Hepatocyte (in vitro differentiated cells): ENCODE measurements around the gene TM4SF20. TPM values are rescaled to one million over a fixed set of nuclear protein-coding genes. Genes with fewer than 3 reads are reported as not detected.

Experiments
- DNase-seq: peaks from one replicate; pipeline ENCODE4 v3.0.0-alpha.2; 2016; ENCODE audit warnings: low spot score
- H2AFZ ChIP-seq: fragments of 200-600 bp; sonication (generic); 2 replicates; pipeline ENCODE4 v1.6.0; 2016; ENCODE audit warnings: antibody characterized with exemption, mild to moderate bottlenecking
- H3K27ac ChIP-seq: fragments of 200-600 bp; sonication (generic); 2 replicates; pipeline ENCODE4 v1.5.1; 2016; ENCODE audit warnings: mild to moderate bottlenecking
- H3K27me3 ChIP-seq: fragments of 200-600 bp; sonication (generic); 2 replicates; pipeline ENCODE4 v1.6.1; 2016
- H3K36me3 ChIP-seq: fragments of 200-600 bp; sonication (generic); replicated peaks from 2 replicates; pipeline ENCODE4 v1.5.1; 2016; ENCODE audit warnings: low read depth; ENCODE audit not compliant: insufficient read depth
- H3K4me1 ChIP-seq: fragments of 200-600 bp; sonication (generic); 2 replicates; pipeline ENCODE4 v1.5.1; 2016; ENCODE audit warnings: mild to moderate bottlenecking, moderate library complexity; ENCODE audit not compliant: insufficient read depth
- H3K4me2 ChIP-seq: fragments of 200-600 bp; sonication (generic); 2 replicates; pipeline ENCODE4 v1.6.0; 2016
- H3K4me3 ChIP-seq: fragments of 200-600 bp; sonication (generic); 2 replicates; pipeline ENCODE4 v1.5.1; 2016; ENCODE audit warnings: mild to moderate bottlenecking
- H3K79me2 ChIP-seq: fragments of 200-600 bp; sonication (generic); 2 replicates; pipeline ENCODE4 v1.6.0; 2017; ENCODE audit warnings: mild to moderate bottlenecking
- H3K9me2 ChIP-seq: fragments of 200-600 bp; sonication (generic); replicated peaks from 2 replicates; pipeline ENCODE4 v1.6.0; 2017; ENCODE audit warnings: mild to moderate bottlenecking; ENCODE audit not compliant: insufficient read depth
- H3K9me3 ChIP-seq: fragments of 200-600 bp; sonication (generic); 2 replicates; pipeline ENCODE4 v1.5.1; 2016; ENCODE audit warnings: low read depth, mild to moderate bottlenecking
- H4K20me1 ChIP-seq: fragments of 200-600 bp; sonication (generic); 2 replicates; pipeline ENCODE4 v1.6.0; 2016; ENCODE audit warnings: mild to moderate bottlenecking; ENCODE audit not compliant: insufficient read depth, poor library complexity, severe bottlenecking
- EZH2 ChIP-seq: fragments of 200-600 bp; sonication (generic); IDR thresholded peaks from 2 replicates; pipeline ENCODE4 v1.6.1; 2016; ENCODE audit warnings: antibody characterized with exemption, mild to moderate bottlenecking, borderline replicate concordance
- EZH2phosphoT487 ChIP-seq: fragments of 200-600 bp; sonication (generic); IDR thresholded peaks from one replicate; pipeline ENCODE4 v1.6.1; 2018; ENCODE audit warnings: antibody characterized with exemption, mild to moderate bottlenecking, low read depth, moderate library complexity; ENCODE audit not compliant: unreplicated experiment, severe bottlenecking
- WGBS: methylation state at CpG from one replicate; pipeline ENCODE4 v1.1.6; 2016; ENCODE audit warnings: low lambda C conversion rate; ENCODE audit errors: missing lambda C conversion rate; 5-methylcytosine and 5-hydroxymethylcytosine counted together
- polyA plus RNA-seq: library from polyadenylated mRNA; unstranded; fragments of >200 nt; fragmentation: Nextera tagmentation; extraction: Ambion mirVana; gene quantifications from 2 replicates; pipeline ENCODE4 v1.2.1, GENCODE V29; 2016
- total RNA-seq: library from RNA; depleted of rRNA; stranded (reverse); fragments of >200 nt; gene quantifications from 2 replicates; pipeline ENCODE4 v1.2.3, GENCODE V29; 2014
- TF ChIP-seq, protein P1 (sequence below): fragments of 200-600 bp; sonication (generic); IDR thresholded peaks from 2 replicates; pipeline ENCODE4 v1.5.1; 2016; ENCODE audit warnings: antibody characterized with exemption, mild to moderate bottlenecking; ENCODE audit not compliant: poor library complexity

TM4SF20 gene
- total and polyA plus RNA-seq, 2 experiments from 2014 or later, result 14.2 to 46.6 TPM

DNA sequence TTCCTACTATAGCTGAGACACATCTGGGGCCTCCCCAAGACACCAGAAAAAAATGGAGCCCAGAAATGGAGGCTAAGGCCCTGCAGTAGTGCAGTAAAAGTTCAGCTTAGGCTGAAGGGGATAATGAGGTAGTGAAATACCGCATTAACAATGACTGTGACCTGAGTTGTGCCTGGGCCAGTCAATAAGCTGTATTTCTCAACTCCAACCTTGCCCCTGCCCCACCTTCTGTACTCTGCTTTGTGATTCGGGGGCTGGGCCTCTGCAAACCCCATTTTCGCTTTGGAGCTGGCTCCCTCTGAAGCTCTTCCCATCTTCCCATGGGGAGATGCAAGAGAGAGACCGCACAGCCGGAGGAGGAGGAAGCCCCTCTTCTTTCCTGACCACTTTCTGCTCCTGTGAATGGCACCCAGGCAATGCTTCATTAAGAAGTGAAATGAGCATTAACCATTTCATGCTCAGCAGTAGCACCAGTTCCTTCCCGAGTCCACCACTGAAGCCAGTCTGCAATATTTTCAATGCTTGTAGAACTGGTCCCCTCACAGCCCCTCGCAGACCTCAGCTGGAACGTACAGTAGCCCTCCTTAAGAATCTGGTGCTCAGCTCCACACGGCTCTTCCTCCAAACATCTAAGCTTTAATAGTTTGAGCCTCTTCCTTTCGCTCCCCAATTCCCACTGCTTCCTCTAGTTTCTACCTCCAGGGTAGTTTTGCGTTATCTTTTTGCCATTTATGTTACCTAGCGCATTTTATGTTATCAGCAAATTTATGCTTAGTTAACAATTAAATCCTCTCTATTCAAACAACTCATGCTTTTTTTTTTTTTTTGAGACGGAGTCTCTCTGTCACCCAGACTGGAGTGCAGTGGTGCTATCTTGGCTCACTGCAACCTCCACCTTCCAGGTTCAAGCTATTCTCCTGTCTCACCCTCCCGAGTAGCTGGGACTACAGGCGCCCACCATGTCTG, 41.3 kb upstream of the TM4SF20 start:
- TF ChIP-seq EZH2 (no peak), EZH2phosphoT487 (no peak)
- TF ChIP-seq, protein P1, sequence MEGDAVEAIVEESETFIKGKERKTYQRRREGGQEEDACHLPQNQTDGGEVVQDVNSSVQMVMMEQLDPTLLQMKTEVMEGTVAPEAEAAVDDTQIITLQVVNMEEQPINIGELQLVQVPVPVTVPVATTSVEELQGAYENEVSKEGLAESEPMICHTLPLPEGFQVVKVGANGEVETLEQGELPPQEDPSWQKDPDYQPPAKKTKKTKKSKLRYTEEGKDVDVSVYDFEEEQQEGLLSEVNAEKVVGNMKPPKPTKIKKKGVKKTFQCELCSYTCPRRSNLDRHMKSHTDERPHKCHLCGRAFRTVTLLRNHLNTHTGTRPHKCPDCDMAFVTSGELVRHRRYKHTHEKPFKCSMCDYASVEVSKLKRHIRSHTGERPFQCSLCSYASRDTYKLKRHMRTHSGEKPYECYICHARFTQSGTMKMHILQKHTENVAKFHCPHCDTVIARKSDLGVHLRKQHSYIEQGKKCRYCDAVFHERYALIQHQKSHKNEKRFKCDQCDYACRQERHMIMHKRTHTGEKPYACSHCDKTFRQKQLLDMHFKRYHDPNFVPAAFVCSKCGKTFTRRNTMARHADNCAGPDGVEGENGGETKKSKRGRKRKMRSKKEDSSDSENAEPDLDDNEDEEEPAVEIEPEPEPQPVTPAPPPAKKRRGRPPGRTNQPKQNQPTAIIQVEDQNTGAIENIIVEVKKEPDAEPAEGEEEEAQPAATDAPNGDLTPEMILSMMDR, result no peak
- H3K27me3 ChIP-seq, result no peaks in the 10 kb centered on the region
- H3K79me2 ChIP-seq, result no peaks in the 10 kb centered on the region
- peak overlapping the region; percentile 19 for H3K4me2 ChIP-seq
- no peaks in the 10 kb centered on the region for H3K4me1 ChIP-seq
- H4K20me1 ChIP-seq, result no peaks in the 10 kb centered on the region
- DNase-seq, result no peak
- H3K9me2 ChIP-seq, result no peaks in the 10 kb centered on the region
- no peak overlapping the region for H2AFZ ChIP-seq
- no peak overlapping the region for H3K27ac ChIP-seq
- H3K4me3 ChIP-seq, result no peak overlapping the region
- 77% methylated on average over 15 of the region's 15 CpGs for WGBS
- H3K9me3 ChIP-seq, result no peaks in the 10 kb centered on the region
- H3K36me3 ChIP-seq, result no peaks in the 10 kb centered on the region

DNA sequence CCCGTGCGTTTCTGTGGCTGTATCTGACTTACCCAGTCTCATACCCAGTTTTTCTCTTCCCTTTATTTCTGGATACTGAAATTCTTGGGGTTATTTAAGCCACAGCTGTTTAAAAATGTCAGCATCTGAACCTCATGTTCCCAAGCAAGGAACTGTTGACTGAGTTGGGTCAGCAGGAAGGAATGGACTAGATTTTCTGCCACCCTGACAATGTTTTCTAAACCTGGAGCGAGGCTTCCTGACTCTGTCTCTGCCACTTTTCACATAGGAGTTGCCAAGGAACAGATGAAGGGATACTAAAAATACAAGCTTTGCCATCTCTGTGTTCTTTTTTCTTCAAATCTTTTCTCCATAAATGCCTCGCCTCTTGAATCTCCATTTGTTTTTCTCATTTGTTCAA, 37.6 kb upstream of the TM4SF20 start:
- WGBS, result 95% methylated on average over 4 of the region's 4 CpGs

DNA sequence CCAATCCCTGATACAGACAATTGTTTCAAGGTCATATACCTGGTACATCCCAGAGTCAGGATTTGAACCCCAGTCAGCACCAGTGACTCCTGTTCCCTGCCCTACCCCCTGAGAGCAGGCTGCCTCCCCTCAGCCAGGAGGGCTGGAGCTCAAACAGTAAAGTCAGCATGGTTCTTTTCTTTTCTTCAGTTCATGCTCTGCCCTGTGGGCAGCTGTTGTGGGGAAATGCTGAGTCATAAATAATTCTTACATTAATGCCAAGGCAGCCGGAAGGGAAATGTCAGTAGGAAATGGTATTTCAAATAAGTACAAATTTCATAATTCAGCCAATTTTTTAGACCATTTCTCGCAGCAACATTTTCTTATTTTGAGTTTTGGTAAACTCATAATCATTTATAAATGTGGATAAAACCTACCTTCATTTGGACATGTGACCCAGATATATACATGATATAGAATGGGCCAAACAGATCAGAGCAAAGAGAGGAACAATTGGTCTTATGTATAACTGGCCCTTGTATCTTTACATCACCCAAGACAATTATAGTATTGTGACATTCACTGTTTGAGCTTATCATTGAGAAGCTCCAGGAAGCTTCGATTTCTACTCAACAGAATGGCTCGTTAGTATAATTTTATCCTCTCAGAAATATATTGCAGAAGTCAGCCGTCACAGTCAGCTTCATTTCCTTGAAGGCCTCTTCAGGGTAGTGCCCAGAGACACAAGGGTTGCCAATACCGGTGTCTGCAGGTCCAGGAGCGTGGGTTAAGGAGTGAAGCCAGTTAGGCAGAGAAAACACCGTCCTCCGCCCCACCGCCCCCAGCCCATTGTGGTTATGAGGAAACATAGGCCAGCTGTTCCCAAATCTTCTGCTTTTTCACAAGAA, 36.7 kb upstream of the TM4SF20 start:
- Histone ChIP-seq H3K9me2 (no peaks in the 10 kb centered on the region), H3K4me1 (peaks cover 9% of the 10 kb centered on the region), H3K4me2 (no peak overlapping the region), H2AFZ (no peak overlapping the region), H3K36me3 (no peaks in the 10 kb centered on the region), H4K20me1 (no peaks in the 10 kb centered on the region), H3K27me3 (no peaks in the 10 kb centered on the region), H3K9me3 (no peaks in the 10 kb centered on the region), H3K79me2 (no peaks in the 10 kb centered on the region), H3K27ac (no peak overlapping the region), H3K4me3 (no peak overlapping the region)
- TF ChIP-seq, protein P1, result no peak
- no peak for TF ChIP-seq EZH2
- TF ChIP-seq EZH2phosphoT487, result no peak
- DNase-seq, result no peak
- WGBS, result 91% methylated on average over 10 of the region's 10 CpGs

More for the DNA sequence above, 37.6 kb upstream of the TM4SF20 start:
- H3K36me3 ChIP-seq, result no peaks in the 10 kb centered on the region
- H3K9me3 ChIP-seq, result no peaks in the 10 kb centered on the region
- TF ChIP-seq, protein P1, result no peak
- TF ChIP-seq EZH2phosphoT487, result no peak
- TF ChIP-seq EZH2, result no peak
- peaks cover 9% of the 10 kb centered on the region for H3K4me1 ChIP-seq
- H3K4me2 ChIP-seq, result no peak overlapping the region
- H4K20me1 ChIP-seq, result no peaks in the 10 kb centered on the region
- H3K9me2 ChIP-seq, result no peaks in the 10 kb centered on the region
- no peaks in the 10 kb centered on the region for H3K27me3 ChIP-seq
- H3K27ac ChIP-seq, result no peak overlapping the region
- no peak overlapping the region for H3K4me3 ChIP-seq
- H3K79me2 ChIP-seq, result no peaks in the 10 kb centered on the region
- H2AFZ ChIP-seq, result no peak overlapping the region
- no peak for DNase-seq
